K562 (cell line): ENCODE measurements around the gene BHLHE23. TPM values are rescaled to one million over a fixed set of nuclear protein-coding genes. Genes with fewer than 3 reads are reported as not detected.
A peak's percentile ranks its signal among the peaks of the same experiment; 100 is the strongest.

Source experiments
- ATAC-seq: fragments of 200-7000 bp; cut with Tn5 transposase; 3 replicates; pipeline ENCODE4 v1.9.1; 2020; ENCODE audit warnings: moderate library complexity
- BruUV-seq: library from RNA; stranded (reverse); fragments of 400-500 nt; replicated peaks from 2 replicates; lab custom pipeline; 2021; lab: Mats Ljungman, UMichigan
- CTCF ChIA-PET: fragments of 300-600 bp; formaldehyde crosslinking; extraction: SDS; loops from one replicate; lab custom pipeline; 2021; ENCODE audit warnings: low intra/inter-chr PET ratio; lab: Yijun Ruan, JAX
- POLR2A ChIA-PET: fragments of 300-600, 350-650 bp; sonication (Branson Sonifier 250); formaldehyde crosslinking; extraction: SDS; loops from one replicate; lab custom pipeline; 2021; ENCODE audit warnings: antibody characterized with exemption, inconsistent platforms; lab: Yijun Ruan, JAX
- DNase-seq, 4 experiments: peaks; one replicate each; pipeline versions ENCODE4 v3.0.0 to v3.0.0-alpha.2; 2011 to 2018; ENCODE audit warnings: low spot score in 3 of 4, mixed read lengths in 3 of 4; ENCODE audit errors: extremely low read depth in 1 of 4
- FAIRE-seq: peaks from 2 replicates; lab custom pipeline; 2011; peaks lifted over from hg19 to GRCh38; lab: Jason Lieb, UNC
- H2AFZ ChIP-seq: 2 replicates; pipeline ENCODE4 v1.6.0; 2011; ENCODE audit warnings: low read depth, low read length, control low read depth, inconsistent platforms
- H3K27ac ChIP-seq: fragments of 200-600 bp; 3 replicates; pipeline ENCODE4 v1.8.0; 2011; ENCODE audit warnings: low read depth, mild to moderate bottlenecking, control low read depth, inconsistent platforms, low read length, moderate library complexity, mixed read lengths; ENCODE audit errors: extremely low read depth
- H3K27me3 ChIP-seq, 2 experiments: fragments of 300-600 bp in 1 of 2; 2 replicates in 1 of 2; 3 replicates in 1 of 2; pipeline versions ENCODE4 v1.6.0 to v1.8.0; 2011; ENCODE audit warnings: inconsistent platforms in 2 of 2, low read length in 2 of 2, mild to moderate bottlenecking in 1 of 2, mixed read lengths in 1 of 2, moderate library complexity in 1 of 2; ENCODE audit not compliant: control insufficient read depth in 2 of 2, insufficient read depth in 2 of 2
- H3K36me3 ChIP-seq: fragments of 300-600 bp; 3 replicates; pipeline ENCODE4 v1.8.0; 2011; ENCODE audit warnings: mild to moderate bottlenecking, low read length, inconsistent platforms; ENCODE audit not compliant: control insufficient read depth, insufficient read depth
- H3K4me1 ChIP-seq, 2 experiments: fragments of 200-600 bp in 1 of 2; replicated peaks in 1 of 2; 2 replicates in 1 of 2; 3 replicates in 1 of 2; pipeline versions ENCODE4 v1.5.1 to v1.8.0; 2011; ENCODE audit warnings: inconsistent platforms in 2 of 2, low read length in 2 of 2, mild to moderate bottlenecking in 1 of 2, mixed read lengths in 1 of 2, moderate library complexity in 1 of 2; ENCODE audit not compliant: control insufficient read depth in 2 of 2, insufficient read depth in 2 of 2
- H3K4me2 ChIP-seq: 2 replicates; pipeline ENCODE4 v1.6.1; 2011; ENCODE audit warnings: low read length, control low read depth, inconsistent platforms, mixed read lengths; ENCODE audit not compliant: insufficient read depth
- H3K4me3 ChIP-seq: fragments of 200-600 bp; sonication (generic), shearing (Covaris generic); 2 replicates; pipeline ENCODE4 v1.5.1; 2016; ENCODE audit warnings: control low read depth, inconsistent platforms
- H3K79me2 ChIP-seq: fragments of 200-600 bp; 3 replicates; pipeline ENCODE4 v1.8.0; 2011; ENCODE audit warnings: low read length, inconsistent platforms; ENCODE audit not compliant: control insufficient read depth, insufficient read depth
- H3K9ac ChIP-seq, 2 experiments: 2 replicates each; pipeline versions ENCODE4 v1.6.0 to v1.6.1; 2011; ENCODE audit warnings: low read depth in 2 of 2, low read length in 2 of 2, control low read depth in 1 of 2, inconsistent platforms in 1 of 2, mild to moderate bottlenecking in 1 of 2, mixed read lengths in 1 of 2; ENCODE audit not compliant: insufficient read depth in 1 of 2
- H3K9me1 ChIP-seq: one replicate; pipeline ENCODE4 v1.6.0; 2011; ENCODE audit warnings: inconsistent platforms, mild to moderate bottlenecking, low read length, moderate library complexity; ENCODE audit not compliant: control insufficient read depth, insufficient read depth
- H3K9me3 ChIP-seq: replicated peaks from 2 replicates; pipeline ENCODE4 v1.5.1; 2011; ENCODE audit warnings: low read depth, low read length, inconsistent platforms; ENCODE audit not compliant: control insufficient read depth, insufficient read depth
- H4K20me1 ChIP-seq: replicated peaks from 2 replicates; pipeline ENCODE4 v1.6.1; 2011; ENCODE audit warnings: low read length, inconsistent platforms, mixed read lengths; ENCODE audit not compliant: control insufficient read depth, insufficient read depth
- CHD1 ChIP-seq: fragments of 200-600 bp; sonication (generic); IDR thresholded peaks from one replicate; pipeline ENCODE4 v1.6.1; 2012; ENCODE audit warnings: mild to moderate bottlenecking, moderate library complexity, low read length, inconsistent platforms
- MNT ChIP-seq, 2 experiments: fragments of 450-650 bp; conservative IDR thresholded peaks; 2 replicates each; pipeline ENCODE4 v1.6.1; 2017; ENCODE audit warnings: mild to moderate bottlenecking in 2 of 2, moderate library complexity in 2 of 2
- TEAD4 ChIP-seq, 2 experiments: sonication (generic) in 1 of 2; formaldehyde crosslinking in 1 of 2; IDR thresholded peaks; 2 replicates each; pipeline versions ENCODE4 v1.6.1 to v1.8.0; 2012 to 2022; ENCODE audit warnings: borderline replicate concordance in 1 of 2, inconsistent platforms in 1 of 2, low read length in 1 of 2, mild to moderate bottlenecking in 1 of 2, missing genetic modification reagents in 1 of 2
- ZNF316 ChIP-seq: fragments of 450-650 bp; IDR thresholded peaks from 2 replicates; pipeline ENCODE4 v1.6.1; 2016
- WGBS: fragments of 100-300 bp; shearing (Covaris generic); methylation state at CpG from one replicate; pipeline ENCODE4 v1.1.6; 2016; ENCODE audit warnings: low coverage, mixed read lengths; ENCODE audit not compliant: insufficient coverage; ENCODE audit errors: missing lambda C conversion rate; 5-methylcytosine and 5-hydroxymethylcytosine counted together
- in situ Hi-C: fragments of 300-500 bp; cut with MboI; formaldehyde crosslinking; loops from 4 replicates; pipeline ENCODE4 v1.15.0; 2018; ENCODE audit warnings: inconsistent platforms, mixed read lengths
- intact Hi-C: fragments of 100-400 bp; cut with micrococcal nuclease; formaldehyde crosslinking; loops from 2 replicates; pipeline ENCODE4 v1.14.2; 2022
- polyA plus RNA-seq, 8 experiments: library from polyadenylated mRNA; depleted of rRNA in 4 of 8; stranded (reverse) in 5 of 8; unstranded in 3 of 8; fragments of >200 nt; fragmentation: Nextera tagmentation in 2 of 8; fragmentation: Illumina TruSeq in 1 of 8; extraction: Ambion mirVana in 2 of 8; extraction: Trizol in 1 of 8; gene quantifications; 2 replicates each; pipeline versions ENCODE4 v1.2.1 to v1.2.3, GENCODE V29; 2011 to 2014; ENCODE audit warnings: inconsistent platforms in 1 of 8, missing spikeins in 1 of 8
- total RNA-seq, 7 experiments: library from RNA; depleted of rRNA in 6 of 7; stranded (reverse); fragments of >200 nt in 6 of 7; fragmentation: Illumina TruSeq in 2 of 7; extraction: Trizol in 2 of 7; gene quantifications; 2 replicates each; pipeline versions ENCODE4 v1.2.1 to v1.2.3, GENCODE V29; 2011 to 2021; ENCODE audit warnings: low replicate concordance in 1 of 7

The BHLHE23 gene
- total and polyA plus RNA-seq, 9 of the 15 experiments (the other 6 are each of a cell fraction or from before 2014, with no cell fraction given): not detected

- TF ChIP-seq MNT (conservative IDR thresholded peaks at IDR 0.05) (no peak), CHD1 (no peak)
Measured at GRCh38 chr20:62985444-62985778, 21.4 kb downstream of the BHLHE23 start (continued).

GRCh38 chr20:62984666-62985443 is 21.9 kb downstream of the BHLHE23 start:
- no peak for DNase-seq
- H3K4me1 ChIP-seq: peaks cover 0 to 11% of the 10 kb centered on the region in 2 experiments; a peak in 2 of 5 replicates
- no peak for ATAC-seq
- intact Hi-C loops: no loop called here
- in situ Hi-C loops: no loop called here
- no peak overlapping the region for H3K27ac ChIP-seq
- no peaks in the 10 kb centered on the region for H3K36me3 ChIP-seq
- no peak for FAIRE-seq
- no peak overlapping the region for H2AFZ ChIP-seq
- POLR2A ChIA-PET: interaction anchor here (0.6 kb wide), 1 partner anchor 266 kb away, joined by 3 read pairs; no protein-coding TSS in a partner anchor
- 3% methylated on average over 17 of the region's 18 CpGs for WGBS
- no peaks in the 10 kb centered on the region for H3K9me3 ChIP-seq
- H3K4me2 ChIP-seq: no peak overlapping the region
- H3K79me2 ChIP-seq: no peaks in the 10 kb centered on the region
- no TSS peak for BruUV-seq
- peaks cover 50 to 80% of the 10 kb centered on the region in 2 experiments for H3K27me3 ChIP-seq
- peaks cover 5% of the 10 kb centered on the region for H4K20me1 ChIP-seq
- TF ChIP-seq TEAD4 (IDR thresholded peaks at IDR 0.05; ENCODE audit: low read length) (no peak), TEAD4 (CRISPR knock-in tag; IDR thresholded peaks at IDR 0.05; ENCODE audit: borderline replicate concordance) (no peak), ZNF316 (0 out of 2 replicates have a peak, but pooled peaks have one; percentile 21)
- CTCF ChIA-PET: no interaction called here
- no peak overlapping the region for H3K9ac ChIP-seq
- H3K4me3 ChIP-seq: no peak overlapping the region
- H3K9me1 ChIP-seq: no peaks in the 10 kb centered on the region
